SK-N-SH treated with all-trans-retinoic acid at 6 μM for 48 hours (cell line): ENCODE data around the gene AP3S2.

Experiments used
- ARNTL ChIP-seq: fragments of 450-650 bp; formaldehyde crosslinking; IDR thresholded peaks from 2 replicates; pipeline ENCODE4 v1.5.0; 2020; ENCODE audit warnings: low read depth, mild to moderate bottlenecking, moderate library complexity, borderline replicate concordance
- CREB5 ChIP-seq: fragments of 250-450 bp; sonication (Bioruptor Pico); IDR thresholded peaks from 2 replicates; pipeline ENCODE4 v1.5.1; 2020; ENCODE audit warnings: low read depth, mild to moderate bottlenecking, moderate library complexity
- CSRNP3 ChIP-seq: fragments of 250-450 bp; sonication (Bioruptor Pico); IDR thresholded peaks from 2 replicates; pipeline ENCODE4 v1.5.1; 2021; ENCODE audit warnings: mild to moderate bottlenecking, moderate library complexity
- OSR1 ChIP-seq: fragments of 250-450 bp; sonication (Bioruptor Pico); IDR thresholded peaks from 2 replicates; pipeline ENCODE4 v1.8.0; 2022; ENCODE audit warnings: moderate library complexity, mild to moderate bottlenecking, inconsistent platforms
- SNAI2 ChIP-seq: fragments of 250-450 bp; sonication (Bioruptor Pico); IDR thresholded peaks from 2 replicates; pipeline ENCODE4 v1.5.0; 2020; ENCODE audit warnings: mild to moderate bottlenecking, moderate library complexity
- TCF4 ChIP-seq: fragments of 250-450 bp; sonication (Bioruptor Pico); IDR thresholded peaks from 2 replicates; pipeline ENCODE4 v1.8.0; 2021; ENCODE audit warnings: mild to moderate bottlenecking, moderate library complexity, borderline replicate concordance
- TOX ChIP-seq: fragments of 250-450 bp; sonication (Bioruptor Pico); IDR thresholded peaks from 2 replicates; pipeline ENCODE4 v1.8.0; 2021; ENCODE audit warnings: mild to moderate bottlenecking, moderate library complexity, borderline replicate concordance
- TSHZ2 ChIP-seq: fragments of 250-450 bp; sonication (Bioruptor Pico); IDR thresholded peaks from 2 replicates; pipeline ENCODE4 v1.5.0; 2020; ENCODE audit warnings: mild to moderate bottlenecking, moderate library complexity
- ZNF8 ChIP-seq: fragments of 450-650 bp; formaldehyde crosslinking; IDR thresholded peaks from 2 replicates; pipeline ENCODE4 v1.5.0; 2020; ENCODE audit warnings: mild to moderate bottlenecking, moderate library complexity

- no peak for TF ChIP-seq OSR1
- no peak for TF ChIP-seq SNAI2
- no peak for TF ChIP-seq TCF4 (CRISPR knock-in tag)
- no peak for TF ChIP-seq TSHZ2 (CRISPR knock-in tag)
- TF ChIP-seq ARNTL (CRISPR knock-in tag): no peak
- no peak for TF ChIP-seq ZNF8
- no peak for TF ChIP-seq CREB5 (CRISPR knock-in tag)
- no peak for TF ChIP-seq CSRNP3 (CRISPR knock-in tag)
- no peak for TF ChIP-seq TOX
These were observed 113.2 kb downstream of the AP3S2 start for GRCh38 chr15:89780601-89781000.
